ENCODE data around the gene DYSF.

Gene DYSF

DNA sequence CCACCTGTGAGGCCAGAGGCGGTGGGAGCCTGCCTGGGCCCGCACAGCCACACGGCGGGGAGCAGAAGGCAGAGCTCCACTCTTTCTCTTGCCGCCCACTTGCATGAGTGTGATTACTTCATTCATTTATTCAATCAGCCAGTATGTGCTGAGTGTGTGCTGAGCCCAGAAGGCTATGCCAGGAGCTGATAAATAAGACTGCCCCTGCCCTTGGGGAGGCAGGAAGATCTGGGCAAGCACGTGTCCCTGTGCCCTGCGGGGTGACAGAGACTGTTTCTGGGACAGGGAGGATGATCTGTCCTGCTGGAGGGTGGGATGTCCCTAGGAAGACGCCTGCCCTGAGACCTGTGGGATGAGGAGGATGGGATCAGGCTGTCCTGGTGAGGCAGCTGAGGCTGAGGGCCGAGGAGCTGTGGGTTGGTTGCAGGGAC lies 250.8 kb downstream of the DYSF start:
- no peak overlapping the region for H3K4me3 ChIP-seq (ENCODE audit: low read length)

DNA sequence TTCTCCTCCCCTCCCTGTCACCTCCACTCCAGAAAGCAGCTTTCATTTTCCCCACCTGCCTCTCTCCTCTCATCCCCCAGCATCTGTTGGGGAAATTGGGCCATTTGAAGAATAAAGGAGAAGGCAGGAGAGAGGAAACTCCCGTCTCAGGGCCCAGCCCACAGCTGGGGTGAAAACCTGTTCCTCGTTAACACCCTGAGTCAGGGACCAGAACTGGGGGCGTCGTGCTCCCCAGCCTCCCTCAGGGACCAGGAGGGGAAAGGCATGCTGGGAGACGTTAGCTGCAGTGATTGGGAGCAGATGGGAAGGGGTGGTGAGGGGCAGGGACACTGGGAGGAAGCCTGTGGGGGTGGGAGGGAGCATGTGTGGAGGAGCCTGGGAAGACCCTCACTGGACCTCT lies 251.3 kb downstream of the DYSF start:
- no peaks in the 10 kb centered on the region for H3K4me1 ChIP-seq (ENCODE audit: low read length)
- no peak overlapping the region for H3K4me3 ChIP-seq (ENCODE audit: low read length)
- no peak for TF ChIP-seq EZH2 (optimal IDR thresholded peaks at IDR 0.05; ENCODE audit: low read depth, low read length)
- TF ChIP-seq EZH2phosphoT487 (IDR thresholded peaks at IDR 0.05; ENCODE audit: low read length): no peak
- TF ChIP-seq, protein P1, sequence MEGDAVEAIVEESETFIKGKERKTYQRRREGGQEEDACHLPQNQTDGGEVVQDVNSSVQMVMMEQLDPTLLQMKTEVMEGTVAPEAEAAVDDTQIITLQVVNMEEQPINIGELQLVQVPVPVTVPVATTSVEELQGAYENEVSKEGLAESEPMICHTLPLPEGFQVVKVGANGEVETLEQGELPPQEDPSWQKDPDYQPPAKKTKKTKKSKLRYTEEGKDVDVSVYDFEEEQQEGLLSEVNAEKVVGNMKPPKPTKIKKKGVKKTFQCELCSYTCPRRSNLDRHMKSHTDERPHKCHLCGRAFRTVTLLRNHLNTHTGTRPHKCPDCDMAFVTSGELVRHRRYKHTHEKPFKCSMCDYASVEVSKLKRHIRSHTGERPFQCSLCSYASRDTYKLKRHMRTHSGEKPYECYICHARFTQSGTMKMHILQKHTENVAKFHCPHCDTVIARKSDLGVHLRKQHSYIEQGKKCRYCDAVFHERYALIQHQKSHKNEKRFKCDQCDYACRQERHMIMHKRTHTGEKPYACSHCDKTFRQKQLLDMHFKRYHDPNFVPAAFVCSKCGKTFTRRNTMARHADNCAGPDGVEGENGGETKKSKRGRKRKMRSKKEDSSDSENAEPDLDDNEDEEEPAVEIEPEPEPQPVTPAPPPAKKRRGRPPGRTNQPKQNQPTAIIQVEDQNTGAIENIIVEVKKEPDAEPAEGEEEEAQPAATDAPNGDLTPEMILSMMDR (IDR thresholded peaks at IDR 0.05; ENCODE audit: low read length): no peak
- DNase-seq: no peak
- no peaks in the 10 kb centered on the region for H3F3A ChIP-seq (ENCODE audit: insufficient read depth, low read length)
- H4K20me1 ChIP-seq (ENCODE audit: insufficient read depth, low read length): no peaks in the 10 kb centered on the region
- no peaks in the 10 kb centered on the region for H3K9me3 ChIP-seq (replicated peaks; ENCODE audit: insufficient read depth, low read length)
- H3K27ac ChIP-seq (ENCODE audit: low read length): no peak overlapping the region
- H3K36me3 ChIP-seq (replicated peaks; ENCODE audit: insufficient read depth, low read length): no peaks in the 10 kb centered on the region
- H3K27me3 ChIP-seq (replicated peaks; ENCODE audit: insufficient read depth, low read length): no peaks in the 10 kb centered on the region
- H3K9ac ChIP-seq (ENCODE audit: low read length): no peak overlapping the region
- H3K4me2 ChIP-seq (ENCODE audit: low read depth, low read length): no peak overlapping the region
- H2AFZ ChIP-seq (ENCODE audit: low read length): no peak overlapping the region
- no peaks in the 10 kb centered on the region for H3K9me2 ChIP-seq (replicated peaks; ENCODE audit: insufficient read depth, low read length)
- H3K79me2 ChIP-seq (ENCODE audit: low read length): no peaks in the 10 kb centered on the region

More for the DNA sequence above, 250.8 kb downstream of the DYSF start:
- H4K20me1 ChIP-seq (ENCODE audit: insufficient read depth, low read length): no peaks in the 10 kb centered on the region
- H3K27ac ChIP-seq (ENCODE audit: low read length): no peak overlapping the region
- no peaks in the 10 kb centered on the region for H3K4me1 ChIP-seq (ENCODE audit: low read length)
- no peak for DNase-seq
- H3F3A ChIP-seq (ENCODE audit: insufficient read depth, low read length): no peaks in the 10 kb centered on the region
- H3K9ac ChIP-seq (ENCODE audit: low read length): no peak overlapping the region
- H2AFZ ChIP-seq (ENCODE audit: low read length): no peak overlapping the region
- TF ChIP-seq, protein P1 (IDR thresholded peaks at IDR 0.05; ENCODE audit: low read length): no peak
- no peak for TF ChIP-seq EZH2 (optimal IDR thresholded peaks at IDR 0.05; ENCODE audit: low read depth, low read length)
- TF ChIP-seq EZH2phosphoT487 (IDR thresholded peaks at IDR 0.05; ENCODE audit: low read length): no peak
- H3K27me3 ChIP-seq (replicated peaks; ENCODE audit: insufficient read depth, low read length): no peaks in the 10 kb centered on the region
- H3K36me3 ChIP-seq (replicated peaks; ENCODE audit: insufficient read depth, low read length): no peaks in the 10 kb centered on the region
- H3K79me2 ChIP-seq (ENCODE audit: low read length): no peaks in the 10 kb centered on the region
- no peaks in the 10 kb centered on the region for H3K9me2 ChIP-seq (replicated peaks; ENCODE audit: insufficient read depth, low read length)
- H3K4me2 ChIP-seq (ENCODE audit: low read depth, low read length): no peak overlapping the region
- no peaks in the 10 kb centered on the region for H3K9me3 ChIP-seq (replicated peaks; ENCODE audit: insufficient read depth, low read length)

DNA sequence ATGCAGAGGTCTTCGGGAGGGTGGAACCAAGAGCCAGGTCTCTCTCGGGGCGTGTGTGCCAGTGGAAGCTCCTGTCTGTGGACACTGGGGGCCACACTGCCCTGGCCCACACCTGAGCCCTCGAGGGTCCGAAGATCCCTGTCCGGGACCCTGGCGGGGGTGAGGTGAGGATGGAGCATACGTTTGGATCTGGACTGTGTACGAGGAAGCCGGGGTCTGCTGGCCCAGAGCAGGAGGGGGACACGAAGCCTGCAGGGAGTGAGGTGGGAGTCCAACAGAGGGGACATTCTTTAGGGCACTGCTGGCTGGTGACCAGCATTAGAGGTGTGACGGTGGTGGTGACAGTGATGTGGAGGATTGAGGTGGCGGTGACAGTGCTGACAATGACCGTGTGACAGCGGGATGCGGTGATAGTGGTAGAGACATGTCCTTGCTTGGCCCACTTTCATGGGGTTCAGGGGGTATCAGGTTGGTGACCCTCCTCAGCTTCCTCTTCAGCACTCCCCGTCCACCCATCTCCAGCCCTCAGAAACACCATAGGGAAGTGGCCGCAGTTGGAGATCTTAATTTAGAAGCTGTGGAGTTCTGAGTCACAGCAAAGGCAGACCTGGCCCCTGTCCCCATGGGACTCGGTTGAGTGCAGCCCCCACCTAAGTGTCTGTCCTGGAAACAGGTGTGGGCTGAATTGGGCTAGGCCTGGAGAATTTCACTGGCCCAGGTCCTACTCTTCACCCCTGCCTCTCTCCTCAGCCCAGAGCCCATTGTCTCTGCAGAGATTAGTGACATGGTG lies 252.0 kb downstream of the DYSF start:
- H4K20me1 ChIP-seq (ENCODE audit: insufficient read depth, low read length): no peaks in the 10 kb centered on the region
- DNase-seq: no peak

More for the DNA sequence above, 252.0 kb downstream of the DYSF start:
- Histone ChIP-seq H3K27me3 (replicated peaks; ENCODE audit: insufficient read depth, low read length) (no peaks in the 10 kb centered on the region), H3K79me2 (ENCODE audit: low read length) (no peaks in the 10 kb centered on the region), H3F3A (ENCODE audit: insufficient read depth, low read length) (no peaks in the 10 kb centered on the region), H3K4me1 (ENCODE audit: low read length) (no peaks in the 10 kb centered on the region), H3K9me3 (replicated peaks; ENCODE audit: insufficient read depth, low read length) (no peaks in the 10 kb centered on the region), H3K4me2 (ENCODE audit: low read depth, low read length) (no peak overlapping the region), H3K9ac (ENCODE audit: low read length) (no peak overlapping the region), H3K9me2 (replicated peaks; ENCODE audit: insufficient read depth, low read length) (no peaks in the 10 kb centered on the region), H2AFZ (ENCODE audit: low read length) (no peak overlapping the region), H3K27ac (ENCODE audit: low read length) (no peak overlapping the region), H3K36me3 (replicated peaks; ENCODE audit: insufficient read depth, low read length) (no peaks in the 10 kb centered on the region), H3K4me3 (ENCODE audit: low read length) (no peak overlapping the region)
- TF ChIP-seq, protein P1 (IDR thresholded peaks at IDR 0.05; ENCODE audit: low read length): no peak
- TF ChIP-seq EZH2 (optimal IDR thresholded peaks at IDR 0.05; ENCODE audit: low read depth, low read length) (no peak), EZH2phosphoT487 (IDR thresholded peaks at IDR 0.05; ENCODE audit: low read length) (no peak)
